Measurements from ENCODE around the gene ADIPOR1. TPM values are rescaled to one million over a fixed set of nuclear protein-coding genes. Genes with fewer than 3 reads are reported as not detected.

Gene ADIPOR1
- polyA plus RNA-seq, 1 of the 3 experiments (the other 2 are of a cell fraction): 82.2 TPM

- H2AFZ ChIP-seq (ENCODE audit: low read depth): no peak overlapping the region
- ChIA-PET CTCF (no interaction called here), POLR2A (no interaction called here)
- peaks cover 25% of the 10 kb centered on the region for H3F3A ChIP-seq (replicated peaks; ENCODE audit: insufficient read depth)
- no peak for DNase-seq
- H3K27ac ChIP-seq (ENCODE audit: low read depth in 2 of 2, low read length in 1 of 2): no peak overlapping the region
- TF ChIP-seq ELF1 (IDR thresholded peaks at IDR 0.05) (no peak), TEAD4 (IDR thresholded peaks at IDR 0.05; ENCODE audit: borderline replicate concordance, insufficient read depth) (no peak), SMC3 (IDR thresholded peaks at IDR 0.05; ENCODE audit: low read depth, low read length) (no peak), RXRA (IDR thresholded peaks at IDR 0.05; ENCODE audit: borderline replicate concordance, low read depth) (no peak), NFIC (IDR thresholded peaks at IDR 0.05; ENCODE audit: borderline replicate concordance) (no peak), JUND (IDR thresholded peaks at IDR 0.05) (no peak), POLR2AphosphoS5 (IDR thresholded peaks at IDR 0.05; ENCODE audit: low read depth, low read length) (no peak), YY1 (IDR thresholded peaks at IDR 0.05; ENCODE audit: low read depth) (no peak), MXI1 (IDR thresholded peaks at IDR 0.05; ENCODE audit: low read depth, low read length) (no peak), MAX (IDR thresholded peaks at IDR 0.05; ENCODE audit: low read depth) (no peak), TAF1 (IDR thresholded peaks at IDR 0.05; ENCODE audit: borderline replicate concordance, low read depth, low read length) (no peak), USF1 (IDR thresholded peaks at IDR 0.05; ENCODE audit: borderline replicate concordance, low read depth) (no peak), TCF12 (IDR thresholded peaks at IDR 0.05) (no peak), RFX5 (IDR thresholded peaks at IDR 0.05; ENCODE audit: low read length) (no peak)
- no peaks in the 10 kb centered on the region for H3K9me3 ChIP-seq
- peak overlapping the region; percentile 7; the same call in 1 of the 2 replicates for H3K4me2 ChIP-seq
- H3K4me1 ChIP-seq (ENCODE audit: control insufficient read depth in 1 of 2, insufficient read depth in 2 of 2, low read depth in 1 of 2, low read length in 1 of 2): peaks cover 9 to 24% of the 10 kb centered on the region in 2 experiments; a peak in 3 of 4 replicates
- WGBS (ENCODE audit: low lambda C conversion rate): 94% methylated on average over 3 of the region's 3 CpGs
- peaks cover 46% of the 10 kb centered on the region for H3K79me2 ChIP-seq (ENCODE audit: insufficient read depth)
- H4K20me1 ChIP-seq (ENCODE audit: insufficient read depth): no peaks in the 10 kb centered on the region
- no peak overlapping the region; a peak in 1 of 4 replicates for H3K4me3 ChIP-seq (ENCODE audit: low read depth in 2 of 2, low read length in 1 of 2)
- H3K36me3 ChIP-seq (replicated peaks in 1 of 2; ENCODE audit: control insufficient read depth in 1 of 2, insufficient read depth in 2 of 2, low read length in 1 of 2): peaks cover 37 to 38% of the 10 kb centered on the region in 2 experiments
- no peaks in the 10 kb centered on the region for H3K9me2 ChIP-seq
- H3K9ac ChIP-seq: no peak overlapping the region
- no peaks in the 10 kb centered on the region for H3K27me3 ChIP-seq (ENCODE audit: insufficient read depth)
Measured at GRCh38 chr1:202923533-202923932, 34.6 kb downstream of the ADIPOR1 start.

DNA sequence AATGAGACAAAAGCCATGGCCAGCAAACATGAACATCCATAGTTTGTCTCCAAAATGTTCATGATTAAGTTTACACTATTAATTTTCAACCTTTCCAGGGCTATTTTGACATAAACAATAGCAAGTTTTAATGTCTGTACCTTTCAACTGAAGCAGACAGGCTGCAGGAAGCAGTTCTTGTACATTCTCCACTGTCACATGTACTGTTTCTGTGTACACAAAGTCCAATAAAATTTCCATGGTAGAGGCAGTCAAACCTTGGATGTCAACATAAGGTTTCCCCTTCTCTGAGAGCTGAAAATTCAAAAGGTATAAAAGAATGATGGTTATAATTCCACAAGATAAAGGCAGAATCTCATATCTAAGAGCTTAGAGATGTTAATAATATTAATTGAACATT, 38.5 kb downstream of the ADIPOR1 start:
- H4K20me1 ChIP-seq (ENCODE audit: insufficient read depth): no peaks in the 10 kb centered on the region
- H3K4me1 ChIP-seq (ENCODE audit: control insufficient read depth in 1 of 2, insufficient read depth in 2 of 2, low read depth in 1 of 2, low read length in 1 of 2): peaks cover 0 to 7% of the 10 kb centered on the region in 2 experiments; a peak in 1 of 4 replicates
- H3K9ac ChIP-seq: no peak overlapping the region
- H3K27ac ChIP-seq (ENCODE audit: low read depth in 2 of 2, low read length in 1 of 2): no peak overlapping the region
- ChIA-PET CTCF (no interaction called here), POLR2A (no interaction called here)
- H3K79me2 ChIP-seq (ENCODE audit: insufficient read depth): peaks cover 26% of the 10 kb centered on the region
- no peak for DNase-seq
- TF ChIP-seq RFX5 (IDR thresholded peaks at IDR 0.05; ENCODE audit: low read length) (no peak), GATA2 (CRISPR knock-in tag; IDR thresholded peaks at IDR 0.05) (no peak)
- no peak overlapping the region for H3K4me2 ChIP-seq
- H3K36me3 ChIP-seq (replicated peaks in 1 of 2; ENCODE audit: control insufficient read depth in 1 of 2, insufficient read depth in 2 of 2, low read length in 1 of 2): peaks cover 58 to 73% of the 10 kb centered on the region in 2 experiments
- no peak overlapping the region for H3K4me3 ChIP-seq (ENCODE audit: low read depth in 2 of 2, low read length in 1 of 2)
- peaks cover 12% of the 10 kb centered on the region for H3F3A ChIP-seq (replicated peaks; ENCODE audit: insufficient read depth)
- H3K9me2 ChIP-seq: no peaks in the 10 kb centered on the region
- no peaks in the 10 kb centered on the region for H3K9me3 ChIP-seq
- no peak overlapping the region for H2AFZ ChIP-seq (ENCODE audit: low read depth)
- no peaks in the 10 kb centered on the region for H3K27me3 ChIP-seq (ENCODE audit: insufficient read depth)

All from SK-N-SH (cell line).